Panc1 (cell line): ENCODE data around the gene SPSB1. TPM values are rescaled to one million over a fixed set of nuclear protein-coding genes. Genes with fewer than 3 reads are reported as not detected.

ENCODE experiments used
- ATAC-seq: fragments of 200-7000 bp; cut with Tn5 transposase; 2 replicates; pipeline ENCODE4 v1.9.1; 2020; ENCODE audit warnings: mild to moderate bottlenecking, moderate library complexity
- BruUV-seq: library from RNA; stranded (reverse); fragments of 400-500 nt; replicated peaks from 2 replicates; lab custom pipeline; 2021; lab: Mats Ljungman, UMichigan
- CTCF ChIA-PET: fragments of 300-600 bp; sonication (Branson Sonifier 250); formaldehyde crosslinking; loops from one replicate; lab custom pipeline; 2022; ENCODE audit warnings: antibody characterized with exemption; lab: Charles Lee
- POLR2A ChIA-PET: fragments of 300-600 bp; sonication (Branson Sonifier 250); formaldehyde crosslinking; loops from one replicate; lab custom pipeline; 2022; ENCODE audit warnings: antibody characterized with exemption; lab: Charles Lee
- DNase-seq: peaks from one replicate; pipeline ENCODE4 v3.0.0-alpha.2; 2010; ENCODE audit warnings: low read depth, low spot score
- H3K27ac ChIP-seq: 2 replicates; pipeline ENCODE4 v1.5.1; 2011; ENCODE audit warnings: mild to moderate bottlenecking, low read length, inconsistent platforms
- H3K27me3 ChIP-seq: fragments of 200-500 bp; sonication (Bioruptor generic); 2 replicates; pipeline ENCODE4 v1.6.0; 2014; ENCODE audit warnings: low read length, inconsistent platforms; ENCODE audit not compliant: control insufficient read depth, insufficient read depth
- H3K36me3 ChIP-seq: fragments of 200-500 bp; sonication (Bioruptor generic); 2 replicates; pipeline ENCODE4 v1.5.1; 2014; ENCODE audit warnings: inconsistent platforms, mild to moderate bottlenecking, low read length, moderate library complexity; ENCODE audit not compliant: control insufficient read depth, insufficient read depth
- H3K4me1 ChIP-seq: 2 replicates; pipeline ENCODE4 v1.5.1; 2011; ENCODE audit warnings: inconsistent platforms, mild to moderate bottlenecking, low read length, moderate library complexity; ENCODE audit not compliant: control insufficient read depth, insufficient read depth
- H3K4me3 ChIP-seq, 2 experiments: 2 replicates each; pipeline ENCODE4 v1.5.1; 2011 to 2012; ENCODE audit warnings: low read depth in 2 of 2, low read length in 2 of 2, mild to moderate bottlenecking in 2 of 2, inconsistent platforms in 1 of 2, moderate library complexity in 1 of 2
- H3K9me3 ChIP-seq: fragments of 200-500 bp; sonication (Bioruptor generic); 2 replicates; pipeline ENCODE4 v1.5.1; 2014; ENCODE audit warnings: low read depth, mild to moderate bottlenecking, inconsistent platforms, low read length, moderate library complexity; ENCODE audit not compliant: control insufficient read depth, insufficient read depth
- POLR2AphosphoS5 ChIP-seq: IDR thresholded peaks from 2 replicates; pipeline ENCODE4 v1.6.1; 2012; ENCODE audit warnings: mild to moderate bottlenecking, low read depth, low read length, moderate library complexity
- REST ChIP-seq, 2 experiments: IDR thresholded peaks; 2 replicates each; pipeline ENCODE4 v1.6.1; 2011 to 2012; ENCODE audit warnings: low read depth in 2 of 2, control low read depth in 1 of 2, low read length in 1 of 2, mild to moderate bottlenecking in 1 of 2, moderate library complexity in 1 of 2; ENCODE audit not compliant: insufficient read depth in 1 of 2
- SIN3A ChIP-seq: IDR thresholded peaks from 2 replicates; pipeline ENCODE4 v1.6.1; 2012; ENCODE audit warnings: low read depth, mild to moderate bottlenecking, low read length, moderate library complexity, borderline replicate concordance; ENCODE audit not compliant: insufficient read depth
- TCF7L2 ChIP-seq: IDR thresholded peaks from 2 replicates; pipeline ENCODE4 v1.6.1; 2011; ENCODE audit warnings: mild to moderate bottlenecking, low read depth, low read length, inconsistent platforms
- in situ Hi-C: cut with HindIII; loops from 2 replicates; pipeline ENCODE4 v1.10.0; 2016; ENCODE audit warnings: low sequenced_read_pairs, low pct_unique_long_range_greater_than_20kb
- intact Hi-C: fragments of 100-400 bp; cut with micrococcal nuclease; formaldehyde crosslinking; loops from one replicate; pipeline ENCODE4 v1.10.0; 2022; ENCODE audit not compliant: unreplicated experiment
- total RNA-seq: library from RNA; stranded (reverse); gene quantifications from one replicate; pipeline ENCODE4 v1.2.1, GENCODE V29; 2021; ENCODE audit not compliant: unreplicated experiment
- TF ChIP-seq, protein P1 (sequence below): fragments of 450-650 bp; IDR thresholded peaks from 2 replicates; pipeline ENCODE4 v1.5.1; 2017; ENCODE audit warnings: mild to moderate bottlenecking

SPSB1 gene
- total RNA-seq, 1 experiment from 2014 or later, result 73.7 TPM

DNA sequence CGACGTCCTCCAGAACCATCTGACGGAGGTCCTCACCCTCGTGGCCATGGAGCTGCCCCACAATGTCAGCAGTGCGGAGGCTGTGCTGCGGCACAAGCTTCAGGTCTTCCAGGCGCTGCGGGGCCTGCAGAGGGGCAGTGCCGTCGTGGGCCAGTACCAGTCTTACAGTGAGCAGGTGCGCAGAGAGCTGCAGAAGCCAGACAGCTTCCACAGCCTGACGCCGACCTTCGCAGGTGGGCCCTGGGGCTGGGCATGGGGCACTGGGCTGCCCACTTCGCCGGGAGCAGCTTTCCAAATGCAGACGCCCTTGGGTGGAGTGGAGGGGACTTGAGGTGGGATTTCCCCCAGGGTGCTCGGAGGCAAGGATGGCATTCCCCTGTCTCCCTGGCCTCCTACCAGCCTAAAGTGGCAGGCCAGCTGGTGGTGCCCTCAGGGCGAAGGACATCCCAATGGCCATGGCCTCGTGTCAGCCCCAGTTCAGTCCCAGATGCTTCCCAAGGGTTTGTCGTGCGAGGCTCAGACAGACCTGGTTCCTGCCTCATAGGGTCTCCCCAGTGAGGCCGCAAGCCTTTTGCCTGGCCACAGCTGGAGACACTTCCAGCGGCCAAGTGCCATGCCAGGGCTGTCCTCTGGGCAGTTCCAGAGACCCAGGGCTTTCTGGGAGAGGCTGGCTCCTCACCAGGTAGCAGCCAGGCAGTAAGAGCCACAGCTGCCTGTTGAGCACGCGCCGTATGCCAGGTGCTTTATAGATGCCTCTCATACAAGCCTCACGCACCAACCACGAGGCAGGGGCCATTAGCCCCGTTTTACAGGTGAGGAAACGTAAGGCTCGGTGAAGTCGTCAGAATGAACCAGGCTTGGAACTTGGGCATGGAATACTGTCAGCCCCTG, 30.4 kb upstream of the SPSB1 start:
- CTCF ChIA-PET, result no interaction called here
- DNase-seq, result no peak
- Histone ChIP-seq H3K27me3 (no peaks in the 10 kb centered on the region), H3K27ac (no peak overlapping the region), H3K4me3 (no peak overlapping the region), H3K36me3 (no peaks in the 10 kb centered on the region), H3K9me3 (no peaks in the 10 kb centered on the region), H3K4me1 (peaks cover 7% of the 10 kb centered on the region)
- BruUV-seq, result no TSS peak
- no peak for TF ChIP-seq SIN3A
- no peak for TF ChIP-seq TCF7L2
- TF ChIP-seq REST (IDR thresholded peaks at IDR 0.05; ENCODE audit: insufficient read depth in 1 of 2, low read depth in 2 of 2, low read length in 1 of 2), result no peak
- TF ChIP-seq, protein P1, sequence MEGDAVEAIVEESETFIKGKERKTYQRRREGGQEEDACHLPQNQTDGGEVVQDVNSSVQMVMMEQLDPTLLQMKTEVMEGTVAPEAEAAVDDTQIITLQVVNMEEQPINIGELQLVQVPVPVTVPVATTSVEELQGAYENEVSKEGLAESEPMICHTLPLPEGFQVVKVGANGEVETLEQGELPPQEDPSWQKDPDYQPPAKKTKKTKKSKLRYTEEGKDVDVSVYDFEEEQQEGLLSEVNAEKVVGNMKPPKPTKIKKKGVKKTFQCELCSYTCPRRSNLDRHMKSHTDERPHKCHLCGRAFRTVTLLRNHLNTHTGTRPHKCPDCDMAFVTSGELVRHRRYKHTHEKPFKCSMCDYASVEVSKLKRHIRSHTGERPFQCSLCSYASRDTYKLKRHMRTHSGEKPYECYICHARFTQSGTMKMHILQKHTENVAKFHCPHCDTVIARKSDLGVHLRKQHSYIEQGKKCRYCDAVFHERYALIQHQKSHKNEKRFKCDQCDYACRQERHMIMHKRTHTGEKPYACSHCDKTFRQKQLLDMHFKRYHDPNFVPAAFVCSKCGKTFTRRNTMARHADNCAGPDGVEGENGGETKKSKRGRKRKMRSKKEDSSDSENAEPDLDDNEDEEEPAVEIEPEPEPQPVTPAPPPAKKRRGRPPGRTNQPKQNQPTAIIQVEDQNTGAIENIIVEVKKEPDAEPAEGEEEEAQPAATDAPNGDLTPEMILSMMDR, result no peak
- no peak for TF ChIP-seq POLR2AphosphoS5
- intact Hi-C loops, result no loop called here
- POLR2A ChIA-PET, result interaction anchor here (0.6 kb wide), 1 partner anchor 14 kb away, joined by 4 read pairs; no protein-coding TSS in a partner anchor
- no peak for ATAC-seq
- in situ Hi-C loops, result no loop called here

GRCh38 chr1:9263276-9263855, 29.3 kb upstream of the SPSB1 start:
- Histone ChIP-seq H3K4me3 (no peak overlapping the region), H3K27me3 (no peaks in the 10 kb centered on the region), H3K36me3 (no peaks in the 10 kb centered on the region), H3K9me3 (no peaks in the 10 kb centered on the region), H3K4me1 (peaks cover 12% of the 10 kb centered on the region), H3K27ac (no peak overlapping the region)
- TF ChIP-seq, protein P1, result no peak
- TF ChIP-seq REST (IDR thresholded peaks at IDR 0.05; ENCODE audit: insufficient read depth in 1 of 2, low read depth in 2 of 2, low read length in 1 of 2) (no peak), SIN3A (no peak), TCF7L2 (no peak), POLR2AphosphoS5 (no peak)
- CTCF ChIA-PET, result interaction anchor here (0.6 kb wide), 1 partner anchor 58 kb away, joined by 4 read pairs; no protein-coding TSS in a partner anchor
- no TSS peak for BruUV-seq
- DNase-seq, result no peak
- ATAC-seq, result no peak
- in situ Hi-C loops (no loop called here), intact Hi-C loops (no loop called here)
- POLR2A ChIA-PET, result no interaction called here
